Fibroblast of villous mesenchyme (primary cell): Measurements from ENCODE around the gene CACNA1D. TPM values are rescaled to one million over a fixed set of nuclear protein-coding genes. Genes with fewer than 3 reads are reported as not detected.
"Not testable (repeated sequence)": the region's sequence is repeated elsewhere in the genome, so short reads cannot be mapped to it uniquely, and the experiment has no call there.

Experiments used
- DNase-seq: peaks from one replicate; pipeline ENCODE4 v3.0.0-alpha.2; 2010; ENCODE audit warnings: low read depth
- H3K4me3 ChIP-seq: 2 replicates; pipeline ENCODE4 v1.5.1; 2011; ENCODE audit warnings: low read depth, mild to moderate bottlenecking, low read length
- total RNA-seq: library from RNA; depleted of rRNA; stranded (reverse); fragments of >200 nt; gene quantifications from 2 replicates; pipeline ENCODE4 v1.2.3, GENCODE V29; 2012
- TF ChIP-seq, protein P1 (sequence below): IDR thresholded peaks from 2 replicates; pipeline ENCODE4 v1.5.1; 2012; ENCODE audit warnings: low read depth, mild to moderate bottlenecking, low read length; ENCODE audit not compliant: insufficient read depth

Gene CACNA1D
- total RNA-seq, 1 donor, result not detected

DNA sequence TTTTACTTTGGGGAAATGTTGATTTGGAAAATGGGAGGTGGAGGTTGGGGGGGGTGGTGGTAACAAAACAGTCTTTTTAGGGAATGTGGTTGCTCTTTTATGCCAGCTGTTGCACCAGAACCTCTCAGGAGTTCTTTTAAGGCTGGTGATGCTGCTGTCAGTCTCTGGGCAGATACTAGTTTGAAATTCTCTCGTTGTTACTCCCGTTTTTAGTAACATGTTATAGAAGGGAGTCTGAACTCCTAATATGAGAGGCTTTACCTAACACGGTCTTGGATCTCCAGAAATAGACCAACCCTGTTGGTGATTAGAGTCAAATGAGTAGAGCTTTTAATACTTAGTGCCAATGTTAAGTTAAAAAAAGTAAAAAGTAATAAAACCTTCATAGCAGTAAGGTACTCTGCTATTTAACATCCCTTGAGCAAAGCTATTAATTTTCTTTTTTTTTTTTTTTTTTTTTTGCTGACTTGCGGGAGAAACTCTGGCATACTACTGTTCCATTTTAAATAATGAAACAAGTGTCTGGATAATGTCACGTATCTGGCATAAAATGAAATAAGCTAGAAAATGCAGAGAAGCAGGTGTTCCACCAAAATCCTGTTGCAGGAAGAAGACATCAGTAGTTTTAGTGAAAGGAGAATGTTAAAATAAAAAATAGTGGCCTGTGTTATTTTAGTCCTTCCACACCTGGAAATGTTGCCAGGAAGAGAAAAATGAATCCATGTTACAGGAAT is 156.7 kb downstream of the CACNA1D start:
- TF ChIP-seq, protein P1, sequence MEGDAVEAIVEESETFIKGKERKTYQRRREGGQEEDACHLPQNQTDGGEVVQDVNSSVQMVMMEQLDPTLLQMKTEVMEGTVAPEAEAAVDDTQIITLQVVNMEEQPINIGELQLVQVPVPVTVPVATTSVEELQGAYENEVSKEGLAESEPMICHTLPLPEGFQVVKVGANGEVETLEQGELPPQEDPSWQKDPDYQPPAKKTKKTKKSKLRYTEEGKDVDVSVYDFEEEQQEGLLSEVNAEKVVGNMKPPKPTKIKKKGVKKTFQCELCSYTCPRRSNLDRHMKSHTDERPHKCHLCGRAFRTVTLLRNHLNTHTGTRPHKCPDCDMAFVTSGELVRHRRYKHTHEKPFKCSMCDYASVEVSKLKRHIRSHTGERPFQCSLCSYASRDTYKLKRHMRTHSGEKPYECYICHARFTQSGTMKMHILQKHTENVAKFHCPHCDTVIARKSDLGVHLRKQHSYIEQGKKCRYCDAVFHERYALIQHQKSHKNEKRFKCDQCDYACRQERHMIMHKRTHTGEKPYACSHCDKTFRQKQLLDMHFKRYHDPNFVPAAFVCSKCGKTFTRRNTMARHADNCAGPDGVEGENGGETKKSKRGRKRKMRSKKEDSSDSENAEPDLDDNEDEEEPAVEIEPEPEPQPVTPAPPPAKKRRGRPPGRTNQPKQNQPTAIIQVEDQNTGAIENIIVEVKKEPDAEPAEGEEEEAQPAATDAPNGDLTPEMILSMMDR, result no peak
- H3K4me3 ChIP-seq, result no peak overlapping the region
- no peak for DNase-seq

DNA sequence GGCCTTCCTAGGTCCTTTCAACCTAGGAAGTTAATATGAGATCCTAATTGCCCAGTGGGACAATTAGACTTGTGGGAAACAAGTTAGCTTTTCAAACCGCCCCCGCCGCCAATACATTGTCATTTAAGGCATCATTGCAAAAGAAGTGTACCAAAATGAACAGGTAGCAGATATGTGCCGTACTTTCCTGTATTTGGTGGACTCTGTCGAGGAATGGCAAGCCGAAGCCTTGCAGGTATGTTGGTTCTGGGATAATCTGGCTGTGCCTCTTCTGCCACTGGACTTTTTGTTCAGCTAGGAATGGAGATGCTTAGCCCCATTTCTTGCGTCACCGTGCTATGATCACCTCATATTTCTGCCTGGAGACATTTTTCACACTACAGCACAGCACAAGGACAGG is 157.5 kb downstream of the CACNA1D start:
- DNase-seq, result no peak
- no peak overlapping the region for H3K4me3 ChIP-seq
- TF ChIP-seq, protein P1, result no peak

DNA sequence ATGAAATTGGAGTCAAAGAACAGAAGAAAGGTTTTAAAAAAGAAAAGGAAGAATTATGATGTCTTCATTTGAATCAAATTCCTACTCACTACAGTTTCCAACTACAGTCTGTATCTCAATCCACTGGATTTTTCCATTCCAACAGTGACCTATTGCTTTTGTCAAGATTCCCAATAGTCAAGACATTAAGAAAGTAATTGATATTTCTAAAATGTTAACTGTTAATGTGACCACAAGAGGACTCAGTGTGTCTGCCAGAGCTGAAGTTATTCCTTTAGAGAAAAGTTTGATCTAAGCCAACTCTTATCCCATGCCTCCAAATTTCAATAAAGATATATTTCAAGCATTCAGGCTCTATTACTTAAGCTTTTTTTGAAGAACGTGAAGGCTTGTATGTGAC is 163.2 kb downstream of the CACNA1D start:
- TF ChIP-seq, protein P1, result no peak
- DNase-seq, result no peak
- no peak overlapping the region for H3K4me3 ChIP-seq

DNA sequence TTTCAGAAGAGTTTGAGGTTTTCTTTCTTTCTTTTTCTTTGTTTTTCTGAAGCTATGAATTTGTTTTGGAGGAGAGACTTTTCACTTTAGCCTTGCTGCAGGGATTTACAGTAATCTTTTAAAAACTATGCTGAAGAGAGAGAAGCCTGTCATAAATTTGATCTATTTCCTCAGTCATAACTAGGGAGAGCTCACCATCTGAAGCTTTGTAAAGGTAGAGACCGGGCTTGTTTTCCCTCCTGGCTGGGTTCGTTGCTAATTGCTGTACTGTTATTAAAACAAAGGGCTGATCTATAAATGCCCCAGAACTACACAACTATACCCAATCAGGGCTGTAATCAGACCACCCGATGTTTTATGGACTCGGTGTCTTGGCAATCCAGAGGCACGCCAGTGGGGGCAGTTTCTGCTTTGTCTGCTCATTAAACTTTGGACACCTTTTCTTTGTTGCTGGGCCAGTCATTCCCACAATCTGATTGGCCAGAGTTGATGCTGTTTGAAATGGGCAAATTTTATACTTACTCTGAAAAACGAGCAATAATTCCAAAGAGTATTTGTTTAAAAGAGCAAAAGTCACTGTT is 164.3 kb downstream of the CACNA1D start:
- TF ChIP-seq, protein P1, result no peak
- H3K4me3 ChIP-seq, result no peak overlapping the region
- no peak for DNase-seq

DNA sequence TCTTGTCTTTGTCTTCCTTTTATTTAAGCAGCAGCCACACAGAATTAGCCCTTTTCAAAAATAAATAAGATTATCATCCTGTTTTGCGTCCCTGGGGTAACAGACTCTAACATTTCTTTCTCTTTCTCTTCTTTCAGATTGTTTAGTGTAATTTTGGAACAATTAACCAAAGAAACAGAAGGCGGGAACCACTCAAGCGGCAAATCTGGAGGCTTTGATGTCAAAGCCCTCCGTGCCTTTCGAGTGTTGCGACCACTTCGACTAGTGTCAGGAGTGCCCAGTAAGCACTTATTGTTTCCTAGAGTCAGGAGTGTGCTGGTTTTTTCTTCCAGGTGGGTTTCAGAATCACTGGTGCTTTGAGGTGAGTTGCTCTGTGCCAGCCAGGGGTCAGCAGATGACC is 165.6 kb downstream of the CACNA1D start:
- no peak overlapping the region for H3K4me3 ChIP-seq
- TF ChIP-seq, protein P1, result no peak
- DNase-seq, result no peak

DNA sequence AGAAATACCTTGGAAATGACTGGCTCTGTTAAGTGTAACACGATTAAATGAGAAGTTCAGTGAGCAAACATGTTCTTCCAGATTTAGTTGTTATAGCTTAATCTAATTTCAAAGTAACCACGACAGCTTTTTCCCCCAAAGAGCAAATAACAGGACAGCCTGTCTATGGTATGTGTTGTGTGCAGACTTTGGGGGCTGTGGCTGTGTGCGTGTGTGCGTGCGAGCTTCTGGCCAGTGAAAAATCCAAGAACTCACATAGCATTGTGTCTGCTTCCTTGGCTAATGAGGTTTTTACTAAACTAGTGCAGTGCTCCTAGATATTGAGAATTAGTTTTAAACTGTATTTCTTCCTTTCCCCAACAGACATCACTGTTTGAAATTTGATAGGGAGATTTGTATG is 167.1 kb downstream of the CACNA1D start:
- DNase-seq, result no peak
- H3K4me3 ChIP-seq, result no peak overlapping the region
- TF ChIP-seq, protein P1, result no peak

DNA sequence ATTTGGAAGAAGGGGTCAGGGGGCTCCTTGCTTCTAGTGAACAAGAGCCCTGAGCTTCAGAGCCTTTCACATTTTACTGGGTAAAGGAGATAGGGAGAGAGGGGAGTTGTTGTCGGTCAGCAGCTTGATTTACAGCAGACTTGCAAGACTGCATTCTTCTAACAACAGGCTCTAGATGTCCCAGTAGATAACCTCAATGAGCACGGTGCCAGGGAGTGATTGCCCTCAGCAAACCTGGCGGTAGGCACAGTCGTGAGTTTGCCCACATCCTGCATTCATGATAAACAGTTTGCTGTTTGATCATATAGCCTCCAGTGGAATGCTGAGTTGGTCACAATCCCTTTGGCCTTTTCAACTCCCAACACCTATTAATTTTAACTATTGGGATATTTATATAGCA is 170.4 kb downstream of the CACNA1D start:
- not testable (repeated sequence) for H3K4me3 ChIP-seq, DNase-seq
